GM06990 (cell line): ENCODE data around the gene NOS1.

Experiments used
- DNase-seq: peaks from one replicate; pipeline ENCODE4 v3.0.0-alpha.2; 2011; ENCODE audit not compliant: insufficient read length; ENCODE audit errors: extremely low read depth
- H3K27me3 ChIP-seq: replicated peaks from 2 replicates; pipeline ENCODE4 v1.6.0; 2011; ENCODE audit warnings: low read length; ENCODE audit not compliant: control insufficient read depth, insufficient read depth
- H3K36me3 ChIP-seq: 2 replicates; pipeline ENCODE4 v1.5.1; 2011; ENCODE audit warnings: low read length; ENCODE audit not compliant: control insufficient read depth, insufficient read depth
- H3K4me3 ChIP-seq: replicated peaks from 2 replicates; pipeline ENCODE4 v1.5.1; 2011; ENCODE audit warnings: low read depth, mild to moderate bottlenecking, control low read depth, low read length
- TF ChIP-seq, protein P1 (sequence below): IDR thresholded peaks from 2 replicates; pipeline ENCODE4 v1.5.1; 2011; ENCODE audit warnings: low read length, control low read depth, mild to moderate bottlenecking, inconsistent platforms; ENCODE audit not compliant: insufficient read depth, poor library complexity, severe bottlenecking

The NOS1 gene

DNA sequence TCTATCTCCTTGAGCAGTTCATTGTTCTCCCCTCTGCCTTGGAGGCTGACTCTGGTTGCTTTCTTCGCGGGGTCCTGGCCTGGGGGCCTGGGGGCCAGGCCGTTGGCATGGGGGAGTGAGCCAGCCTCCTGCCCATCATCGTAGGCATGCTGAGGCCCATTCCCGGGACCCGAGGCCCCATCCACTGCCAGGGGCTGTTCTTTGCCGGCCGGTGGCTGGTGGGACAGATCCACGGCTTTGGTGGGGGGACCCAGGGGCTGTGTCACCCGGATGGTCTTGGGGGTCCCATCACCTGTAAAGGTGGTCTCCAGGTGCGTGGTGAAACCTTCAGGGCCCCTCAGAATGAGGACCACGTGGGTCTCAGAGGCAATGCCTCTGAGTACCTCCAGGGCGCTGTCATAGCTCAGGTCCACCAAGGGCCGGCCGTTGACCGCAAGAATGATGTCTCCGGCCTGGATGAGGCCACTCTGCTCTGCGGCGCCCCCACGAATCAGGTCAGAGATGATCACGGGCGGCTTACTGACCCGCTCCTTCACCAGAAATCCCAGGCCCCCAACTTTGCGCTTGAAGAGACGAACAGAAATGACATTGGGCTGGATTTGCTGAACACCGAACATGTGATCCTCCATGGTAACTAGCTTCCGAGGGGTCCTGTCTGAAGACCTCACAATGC is 30.8 kb downstream of the NOS1 start:
- DNase-seq = no peak
- Histone ChIP-seq H3K27me3 (peaks cover 2% of the 10 kb centered on the region), H3K4me3 (no peak overlapping the region), H3K36me3 (no peaks in the 10 kb centered on the region)
- TF ChIP-seq, protein P1, sequence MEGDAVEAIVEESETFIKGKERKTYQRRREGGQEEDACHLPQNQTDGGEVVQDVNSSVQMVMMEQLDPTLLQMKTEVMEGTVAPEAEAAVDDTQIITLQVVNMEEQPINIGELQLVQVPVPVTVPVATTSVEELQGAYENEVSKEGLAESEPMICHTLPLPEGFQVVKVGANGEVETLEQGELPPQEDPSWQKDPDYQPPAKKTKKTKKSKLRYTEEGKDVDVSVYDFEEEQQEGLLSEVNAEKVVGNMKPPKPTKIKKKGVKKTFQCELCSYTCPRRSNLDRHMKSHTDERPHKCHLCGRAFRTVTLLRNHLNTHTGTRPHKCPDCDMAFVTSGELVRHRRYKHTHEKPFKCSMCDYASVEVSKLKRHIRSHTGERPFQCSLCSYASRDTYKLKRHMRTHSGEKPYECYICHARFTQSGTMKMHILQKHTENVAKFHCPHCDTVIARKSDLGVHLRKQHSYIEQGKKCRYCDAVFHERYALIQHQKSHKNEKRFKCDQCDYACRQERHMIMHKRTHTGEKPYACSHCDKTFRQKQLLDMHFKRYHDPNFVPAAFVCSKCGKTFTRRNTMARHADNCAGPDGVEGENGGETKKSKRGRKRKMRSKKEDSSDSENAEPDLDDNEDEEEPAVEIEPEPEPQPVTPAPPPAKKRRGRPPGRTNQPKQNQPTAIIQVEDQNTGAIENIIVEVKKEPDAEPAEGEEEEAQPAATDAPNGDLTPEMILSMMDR = no peak

DNA sequence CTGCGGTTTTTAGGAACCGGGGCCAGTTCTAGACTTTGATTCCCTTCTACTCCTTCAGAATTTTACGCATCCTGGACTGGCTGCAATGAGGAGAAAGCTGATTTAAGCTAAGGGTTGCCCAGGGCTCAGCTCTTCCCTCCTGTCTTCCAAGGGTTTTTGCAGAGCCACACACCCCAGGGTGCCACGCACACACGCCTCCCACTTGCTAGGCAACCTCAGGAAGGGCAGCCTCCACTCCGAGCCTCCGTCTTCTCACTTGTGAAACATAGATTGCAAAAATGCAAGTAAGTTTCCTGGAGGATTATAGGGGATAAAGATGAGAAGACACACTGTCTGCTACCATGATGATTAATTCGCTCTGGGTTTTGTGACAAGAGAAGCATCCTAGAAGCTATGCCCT is 31.7 kb downstream of the NOS1 start:
- TF ChIP-seq, protein P1 = no peak

GRCh38 chr12:117328556-117329100 is 32.8 kb downstream of the NOS1 start:
- H3K4me3 ChIP-seq = no peak overlapping the region
- no peaks in the 10 kb centered on the region for H3K36me3 ChIP-seq
- no peak for DNase-seq
- TF ChIP-seq, protein P1 = no peak
- H3K27me3 ChIP-seq = peaks cover 2% of the 10 kb centered on the region

More for the DNA sequence above, 31.7 kb downstream of the NOS1 start:
- Histone ChIP-seq H3K4me3 (no peak overlapping the region), H3K36me3 (no peaks in the 10 kb centered on the region), H3K27me3 (peaks cover 2% of the 10 kb centered on the region)
- no peak for DNase-seq

DNA sequence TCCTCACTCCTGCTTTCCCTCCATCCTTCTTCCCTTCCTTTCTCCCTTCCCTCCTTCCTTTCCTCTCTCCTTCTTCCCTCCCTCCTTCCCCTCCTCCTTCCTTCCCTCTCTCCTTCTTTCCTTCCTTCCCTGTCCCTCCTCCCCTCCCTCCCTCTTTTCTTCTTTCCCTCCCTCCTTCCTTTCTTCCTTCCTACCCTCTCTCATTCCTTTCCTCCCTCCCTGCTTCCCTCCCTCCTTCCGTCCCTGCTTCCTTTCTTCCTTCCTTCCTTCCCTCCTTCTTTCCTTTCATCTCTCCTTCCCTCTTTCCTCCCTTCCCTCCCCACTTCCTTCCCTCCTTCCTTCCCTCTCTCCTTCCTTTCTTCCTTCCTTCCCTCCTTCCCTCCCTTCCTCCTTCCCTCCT is 39.0 kb downstream of the NOS1 start:
- Histone ChIP-seq H3K27me3 (no peaks in the 10 kb centered on the region; the same call in none of the 2 replicates), H3K4me3 (no peak overlapping the region), H3K36me3 (no peaks in the 10 kb centered on the region)
- no peak for DNase-seq
- TF ChIP-seq, protein P1 = no peak

DNA sequence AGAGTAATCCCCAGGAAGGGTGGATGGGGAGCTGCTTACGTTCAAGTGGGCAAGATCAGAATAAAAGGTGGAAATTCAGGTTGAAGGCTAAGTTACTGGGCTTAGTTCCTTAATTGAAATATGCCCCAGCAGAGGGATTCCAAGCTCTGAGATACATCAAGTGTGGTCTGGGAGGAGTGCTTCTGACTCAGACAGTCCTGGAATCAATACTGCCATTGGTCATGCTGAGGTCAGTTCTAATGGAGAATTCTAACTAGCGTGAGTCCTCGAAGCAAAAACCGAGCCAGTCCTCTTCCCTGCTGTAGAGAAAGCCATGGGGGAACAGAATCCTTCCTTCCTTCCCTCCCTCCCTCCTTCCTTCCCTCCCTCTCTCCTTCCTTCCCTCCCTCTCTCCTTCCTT is 39.9 kb downstream of the NOS1 start:
- H3K27me3 ChIP-seq = no peaks in the 10 kb centered on the region; the same call in none of the 2 replicates
- no peaks in the 10 kb centered on the region for H3K36me3 ChIP-seq
- TF ChIP-seq, protein P1 = no peak
- no peak overlapping the region for H3K4me3 ChIP-seq
- DNase-seq = no peak
